HepG2 (cell line): ENCODE results near the gene IPO9. TPM values are rescaled to one million over a fixed set of nuclear protein-coding genes. Genes with fewer than 3 reads are reported as not detected.

Experiments
- ATAC-seq: fragments of 200-7000 bp; cut with Tn5 transposase; 3 replicates; pipeline ENCODE4 v1.9.1; 2020; ENCODE audit warnings: mild to moderate bottlenecking, moderate library complexity
- BruUV-seq: library from RNA; stranded (reverse); fragments of 400-500 nt; replicated peaks from 2 replicates; lab custom pipeline; 2021; lab: Mats Ljungman, UMichigan
- CTCF ChIA-PET: fragments of 300-600 bp; formaldehyde crosslinking; extraction: SDS; loops from one replicate; lab custom pipeline; 2021; ENCODE audit warnings: low total read pairs, inconsistent platforms, low intra/inter-chr PET ratio; lab: Yijun Ruan, JAX
- POLR2A ChIA-PET: fragments of 350-600 bp; sonication (Branson Sonifier 250); formaldehyde crosslinking; loops from one replicate; lab custom pipeline; 2020; ENCODE audit warnings: antibody characterized with exemption, inconsistent platforms; lab: Yijun Ruan, JAX
- DNase-seq: peaks from one replicate; pipeline ENCODE4 v3.0.0-alpha.2; 2015; ENCODE audit warnings: low spot score
- FAIRE-seq: peaks from 3 replicates; lab custom pipeline; 2011; peaks lifted over from hg19 to GRCh38; lab: Jason Lieb, UNC
- H2AFZ ChIP-seq: one replicate; pipeline ENCODE4 v1.6.1; 2011; ENCODE audit warnings: low read length, inconsistent platforms
- H3K27ac ChIP-seq: fragments of 300-600 bp; 3 replicates; pipeline ENCODE4 v1.8.0; 2011; ENCODE audit warnings: mixed run types, mild to moderate bottlenecking, mixed read lengths, low read length, inconsistent platforms; ENCODE audit not compliant: insufficient read depth; ENCODE audit errors: extremely low read length
- H3K27me3 ChIP-seq, 2 experiments: fragments of 200-600 bp in 1 of 2; 2 replicates in 1 of 2; 3 replicates in 1 of 2; pipeline versions ENCODE4 v1.6.0 to v1.8.0; 2011; ENCODE audit warnings: low read length in 2 of 2, mild to moderate bottlenecking in 2 of 2, moderate library complexity in 2 of 2, inconsistent platforms in 1 of 2; ENCODE audit not compliant: insufficient read depth in 2 of 2, control insufficient read depth in 1 of 2
- H3K36me3 ChIP-seq, 2 experiments: fragments of 200-600 bp in 1 of 2; replicated peaks in 1 of 2; 2 replicates in 1 of 2; 3 replicates in 1 of 2; pipeline versions ENCODE4 v1.5.1 to v1.8.0; 2011; ENCODE audit warnings: low read length in 2 of 2, inconsistent platforms in 1 of 2; ENCODE audit not compliant: insufficient read depth in 2 of 2, control insufficient read depth in 1 of 2
- H3K4me1 ChIP-seq: 2 replicates; pipeline ENCODE4 v1.5.1; 2012; ENCODE audit warnings: low read length, inconsistent platforms; ENCODE audit not compliant: insufficient read depth
- H3K4me2 ChIP-seq: 2 replicates; pipeline ENCODE4 v1.6.0; 2011; ENCODE audit warnings: low read depth, low read length, inconsistent platforms
- H3K4me3 ChIP-seq, 3 experiments: fragments of 200-600 bp in 1 of 3; sonication (generic), shearing (Covaris generic) in 1 of 3; replicated peaks in 1 of 3; 2 replicates each; pipeline ENCODE4 v1.5.1; 2011 to 2016; ENCODE audit warnings: low read length in 3 of 3, inconsistent platforms in 2 of 3, low read depth in 2 of 3, mild to moderate bottlenecking in 2 of 3, control low read depth in 1 of 3, mixed read lengths in 1 of 3; ENCODE audit not compliant: insufficient read depth in 1 of 3
- H3K79me2 ChIP-seq: one replicate; pipeline ENCODE4 v1.6.1; 2011; ENCODE audit warnings: low read length, inconsistent platforms; ENCODE audit not compliant: insufficient read depth
- H3K9ac ChIP-seq: 2 replicates; pipeline ENCODE4 v1.6.0; 2011; ENCODE audit warnings: mild to moderate bottlenecking, low read depth, low read length, inconsistent platforms; ENCODE audit not compliant: insufficient read depth
- H3K9me3 ChIP-seq: 2 replicates; pipeline ENCODE4 v1.5.1; 2012; ENCODE audit warnings: mild to moderate bottlenecking, low read length
- H4K20me1 ChIP-seq: 2 replicates; pipeline ENCODE4 v1.6.0; 2011; ENCODE audit warnings: inconsistent platforms, mild to moderate bottlenecking, low read length, moderate library complexity; ENCODE audit not compliant: insufficient read depth
- MTF2 ChIP-seq: sonication (generic); formaldehyde crosslinking; IDR thresholded peaks from 2 replicates; pipeline ENCODE4 v1.5.0; 2020; ENCODE audit warnings: missing genetic modification reagents, borderline replicate concordance
- UBTF ChIP-seq: sonication (generic); formaldehyde crosslinking; IDR thresholded peaks from 2 replicates; pipeline ENCODE4 v1.4.0; 2020; ENCODE audit warnings: mild to moderate bottlenecking, missing genetic modification reagents
- YEATS2 ChIP-seq: sonication (generic); formaldehyde crosslinking; IDR thresholded peaks from 2 replicates; pipeline ENCODE4 v1.4.0; 2020; ENCODE audit warnings: missing genetic modification reagents, borderline replicate concordance
- ZNF44 ChIP-seq: sonication (generic); formaldehyde crosslinking; IDR thresholded peaks from 2 replicates; pipeline ENCODE4 v1.5.1; 2020; ENCODE audit warnings: mild to moderate bottlenecking, missing genetic modification reagents
- ZNF770 ChIP-seq: sonication (generic); formaldehyde crosslinking; IDR thresholded peaks from 2 replicates; pipeline ENCODE4 v1.5.0; 2020; ENCODE audit warnings: mild to moderate bottlenecking, missing genetic modification reagents
- WGBS: methylation state at CpG from one replicate; pipeline ENCODE4 v1.1.6; 2017; ENCODE audit warnings: low lambda C conversion rate; 5-methylcytosine and 5-hydroxymethylcytosine counted together
- in situ Hi-C: cut with HindIII; loops from 2 replicates; pipeline ENCODE4 v1.10.0; 2017; ENCODE audit warnings: low pct_unique_long_range_greater_than_20kb; ENCODE audit not compliant: extremely low pct_ligation_motif_present
- intact Hi-C: fragments of 100-400 bp; cut with micrococcal nuclease; formaldehyde crosslinking; loops from one replicate; pipeline ENCODE4 v1.10.0; 2022; ENCODE audit not compliant: unreplicated experiment
- polyA plus RNA-seq, 8 experiments: library from polyadenylated mRNA; depleted of rRNA in 3 of 8; stranded (reverse) in 7 of 8; unstranded in 1 of 8; fragments of >200 nt; fragmentation: Illumina TruSeq in 4 of 8; extraction: Trizol in 4 of 8; gene quantifications; 2 replicates each; pipeline versions ENCODE4 v1.2.1 to v1.2.3, GENCODE V29; 2011 to 2016; ENCODE audit warnings: low read depth in 4 of 8, missing spikeins in 1 of 8, mixed read lengths in 1 of 8; ENCODE audit not compliant: insufficient read depth in 1 of 8
- total RNA-seq, 5 experiments: library from RNA; depleted of rRNA; stranded (reverse); fragments of >200 nt; fragmentation: Illumina TruSeq; extraction: Trizol; gene quantifications; 2 replicates each; pipeline ENCODE4 v1.2.3, GENCODE V29; 2016; ENCODE audit warnings: low read depth in 1 of 5

Gene IPO9
- total and polyA plus RNA-seq, 2 of the 13 experiments (the other 11 are each of a cell fraction or from before 2014, with no cell fraction given): 31.0 to 34.8 TPM

- H3K27ac ChIP-seq: no peak overlapping the region
- no peak overlapping the region for H3K4me2 ChIP-seq
- in situ Hi-C loops: no loop called here
- ChIA-PET POLR2A (no interaction called here), CTCF (no interaction called here)
- no TSS peak for BruUV-seq
- WGBS: 50% methylated on average over 3 of the region's 3 CpGs
- H3K9me3 ChIP-seq: no peaks in the 10 kb centered on the region
- TF ChIP-seq YEATS2 (CRISPR knock-in tag) (no peak), ZNF770 (no peak), MTF2 (CRISPR knock-in tag) (no peak), ZNF44 (CRISPR knock-in tag) (no peak), UBTF (CRISPR knock-in tag) (no peak)
- DNase-seq (no peak), ATAC-seq (0 out of 3 replicates have a peak, but pooled peaks have one; percentile 22), FAIRE-seq (no peak)
- intact Hi-C loops: no loop called here
- peaks cover 2 to 23% of the 10 kb centered on the region in 2 experiments; a peak in 2 of 5 replicates for H3K27me3 ChIP-seq
- H3K9ac ChIP-seq: no peak overlapping the region
- no peak overlapping the region for H3K4me3 ChIP-seq
- no peaks in the 10 kb centered on the region for H3K36me3 ChIP-seq
- no peaks in the 10 kb centered on the region for H3K79me2 ChIP-seq
- no peaks in the 10 kb centered on the region for H4K20me1 ChIP-seq
- no peak overlapping the region for H2AFZ ChIP-seq
- H3K4me1 ChIP-seq: no peaks in the 10 kb centered on the region
Measured at GRCh38 chr1:201906336-201906735, 77.4 kb downstream of the IPO9 start.
